Smooth muscle cell of bladder (primary cell): ENCODE results near the gene PTP4A1. TPM values are rescaled to one million over a fixed set of nuclear protein-coding genes. Genes with fewer than 3 reads are reported as not detected.

ENCODE experiments used
- total RNA-seq: library from RNA; depleted of rRNA; stranded (reverse); fragments of >200 nt; gene quantifications from 2 replicates; pipeline ENCODE4 v1.2.3, GENCODE V29; 2014

Gene PTP4A1
- 39.0 and 52.9 TPM in 2 replicates for total RNA-seq

DNA sequence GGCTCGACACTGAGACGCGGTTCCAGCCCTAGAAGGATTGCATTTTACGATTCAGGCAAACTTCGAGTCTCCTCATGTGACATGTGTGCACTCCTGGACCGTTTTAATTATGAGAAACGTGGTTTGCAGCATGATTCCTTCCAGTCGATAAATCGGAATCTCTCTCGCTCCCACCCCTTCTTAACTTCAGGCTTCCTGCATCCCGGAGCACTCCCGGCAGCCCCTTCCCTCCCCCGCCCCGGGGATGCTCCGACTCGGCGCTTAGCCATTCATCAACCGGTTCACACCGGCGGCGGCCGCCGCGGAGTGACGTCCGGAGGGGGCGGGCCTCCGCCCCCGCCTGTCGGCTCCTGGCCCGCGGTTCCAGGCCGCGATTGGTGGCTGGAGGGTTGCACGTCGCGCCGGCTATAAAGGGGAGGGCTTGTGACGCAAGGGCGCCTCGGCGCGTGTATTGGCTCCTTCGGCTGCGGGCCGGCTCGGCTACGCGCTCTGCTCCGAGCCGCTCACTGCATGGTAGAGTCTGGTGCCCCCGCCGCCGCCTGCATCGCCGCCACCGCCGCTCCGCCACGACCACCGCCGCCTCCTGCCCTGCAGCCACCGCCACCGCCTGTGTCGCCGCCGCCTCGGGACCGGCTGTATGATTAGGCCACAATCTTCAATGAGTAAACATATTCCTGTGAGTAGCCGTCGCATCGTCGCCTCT is at the start of gene PTP4A1, which contains the start of gene LOC128125822:
TSS of gene PTP4A1 (plus strand) at position 437 of the 703 bp plus-strand sequence. CDS start 4,401 bp downstream, outside the sequence.
TSS of gene LOC128125822 (plus strand) at position 437 of the 703 bp plus-strand sequence.

Other genes with a start within 250 kb of the PTP4A1 start
- gene PHF3, start 63.3 kb downstream of the PTP4A1 start, total RNA-seq = 47.2 and 51.8 TPM in 2 replicates